PC-9 (cell line): ENCODE results near the gene TGIF2LY. TPM values are rescaled to one million over a fixed set of nuclear protein-coding genes. Genes with fewer than 3 reads are reported as not detected.
"Not testable (repeated sequence)": the region's sequence is repeated elsewhere in the genome, so short reads cannot be mapped to it uniquely, and the experiment has no call there.

ENCODE experiments used
- Bru-seq: library from RNA; stranded (reverse); fragments of 400-500 nt; gene quantifications from one replicate; lab custom pipeline; 2021; lab: Mats Ljungman, UMichigan
- BruChase-seq, 2 experiments: library from RNA; stranded (reverse); fragments of 400-500 nt; gene quantifications; one replicate each; lab custom pipeline; 2021; lab: Mats Ljungman, UMichigan
- BruUV-seq: library from RNA; stranded (reverse); fragments of 400-500 nt; replicated peaks from 2 replicates; lab custom pipeline; 2021; lab: Mats Ljungman, UMichigan
- CTCF ChIA-PET: fragments of 300-600 bp; sonication (Branson Sonifier 250); formaldehyde crosslinking; loops from one replicate; lab custom pipeline; 2022; ENCODE audit warnings: antibody characterized with exemption; lab: Charles Lee
- POLR2A ChIA-PET: fragments of 300-600 bp; sonication (Branson Sonifier 250); formaldehyde crosslinking; loops from one replicate; lab custom pipeline; 2022; ENCODE audit warnings: antibody characterized with exemption; ENCODE audit not compliant: unreplicated experiment; lab: Charles Lee
- DNase-seq, 2 experiments: peaks; one replicate each; pipeline versions ENCODE4 v3.0.0 to v3.0.0-alpha.2; 2015 to 2022; ENCODE audit warnings: mixed read lengths in 1 of 2
- H2AFZ ChIP-seq: fragments of 200-600 bp; sonication (generic); 2 replicates; pipeline ENCODE4 v1.8.1; 2017; ENCODE audit warnings: antibody characterized with exemption
- H3F3A ChIP-seq: fragments of 200-600 bp; sonication (generic); 2 replicates; pipeline ENCODE4 v1.8.1; 2017; ENCODE audit warnings: antibody characterized with exemption, mild to moderate bottlenecking, low read depth; ENCODE audit not compliant: insufficient read depth
- H3K27ac ChIP-seq: fragments of 200-600 bp; sonication (generic); 2 replicates; pipeline ENCODE4 v1.6.1; 2016; ENCODE audit warnings: mixed run types
- H3K27me3 ChIP-seq: fragments of 200-600 bp; sonication (generic); 2 replicates; pipeline ENCODE4 v1.6.1; 2016; ENCODE audit warnings: low read depth, mixed run types; ENCODE audit not compliant: insufficient read depth
- H3K36me3 ChIP-seq: fragments of 200-600 bp; sonication (generic); 2 replicates; pipeline ENCODE4 v1.6.1; 2016; ENCODE audit warnings: low read depth, mixed run types
- H3K4me1 ChIP-seq: fragments of 200-600 bp; sonication (generic); replicated peaks from 2 replicates; pipeline ENCODE4 v1.6.1; 2016; ENCODE audit warnings: mixed run types; ENCODE audit not compliant: insufficient read depth
- H3K4me2 ChIP-seq: fragments of 200-600 bp; sonication (generic); 2 replicates; pipeline ENCODE4 v1.6.1; 2017; ENCODE audit warnings: mixed run types
- H3K4me3 ChIP-seq: fragments of 200-600 bp; sonication (generic); 2 replicates; pipeline ENCODE4 v1.6.1; 2016; ENCODE audit warnings: mixed run types
- H3K79me2 ChIP-seq: fragments of 200-600 bp; sonication (generic); 2 replicates; pipeline ENCODE4 v1.6.1; 2017; ENCODE audit warnings: low read depth, mixed run types
- H3K9me2 ChIP-seq: fragments of 200-600 bp; sonication (generic); 2 replicates; pipeline ENCODE4 v1.8.1; 2017; ENCODE audit warnings: mild to moderate bottlenecking; ENCODE audit not compliant: insufficient read depth
- H3K9me3 ChIP-seq: fragments of 200-600 bp; sonication (generic); 2 replicates; pipeline ENCODE4 v1.8.1; 2016; ENCODE audit warnings: low read depth; ENCODE audit not compliant: insufficient read depth
- H4K20me1 ChIP-seq: fragments of 200-600 bp; sonication (generic); 2 replicates; pipeline ENCODE4 v1.8.1; 2017; ENCODE audit not compliant: insufficient read depth
- intact Hi-C: fragments of 100-400 bp; cut with micrococcal nuclease; formaldehyde crosslinking; loops from one replicate; pipeline ENCODE4 v1.10.0; 2022; ENCODE audit not compliant: unreplicated experiment
- long read RNA-seq: library from polyadenylated mRNA; stranded (forward); transcript quantifications from one replicate; pipeline ENCODE4 v2.0.0, GENCODE V29; 2022
- total RNA-seq: library from RNA; stranded (reverse); gene quantifications from 2 replicates; pipeline ENCODE4 v1.2.3, GENCODE V29; 2021

TGIF2LY gene
- total RNA-seq (not detected in 2 replicates), Bru-seq, nascent RNA (not detected), BruChase-seq, experiment 1, labeled RNA remaining after a 2-hour chase (not detected), BruChase-seq, experiment 2, labeled RNA remaining after a 6-hour chase (not detected)
- long read RNA-seq = 0 reads

GRCh38 chrY:3578767-3579166, at the start of gene TGIF2LY:
TSS of gene TGIF2LY (plus strand) at chrY:3579067. CDS start at chrY:3579245, 178 bp downstream.
- intact Hi-C loops, H4K20me1 ChIP-seq, H3K4me2 ChIP-seq, H3K4me3 ChIP-seq, H3K79me2 ChIP-seq, H3K27ac ChIP-seq, H3K4me1 ChIP-seq, H3K9me2 ChIP-seq, H3K27me3 ChIP-seq, DNase-seq, H3K36me3 ChIP-seq, H3K9me3 ChIP-seq, BruUV-seq, POLR2A ChIA-PET, CTCF ChIA-PET, H3F3A ChIP-seq, H2AFZ ChIP-seq: not testable (repeated sequence)
